Mammary epithelial cell (primary cell): ENCODE results near the gene BNC2.

Experiments
- CTCF ChIP-seq, 2 donors: IDR thresholded peaks in 1 of 2; conservative IDR thresholded peaks in 1 of 2; 2 replicates each; pipeline ENCODE4 v1.5.1; 2011 to 2012; ENCODE audit warnings: inconsistent platforms in 2 of 2, low read length in 2 of 2, mild to moderate bottlenecking in 2 of 2, control low read depth in 1 of 2, low read depth in 1 of 2; ENCODE audit not compliant: insufficient read depth in 1 of 2; ENCODE audit errors: extremely low read depth in 1 of 2
- EZH2 ChIP-seq: IDR thresholded peaks from 2 replicates; pipeline ENCODE4 v1.6.1; 2012; ENCODE audit warnings: low read length, inconsistent platforms, borderline replicate concordance

GRCh38 chr9:16543686-16544085, 326.8 kb downstream of the BNC2 start:
- TF ChIP-seq CTCF (conservative IDR thresholded peaks at IDR 0.05 in 1 of 2, IDR thresholded peaks at IDR 0.05 in 1 of 2; ENCODE audit: extremely low read depth in 1 of 2, insufficient read depth in 1 of 2, low read depth in 1 of 2, low read length in 2 of 2) (no peak), EZH2 (no peak)
